Chondrocyte (in vitro differentiated cells): ENCODE measurements around the gene TCERG1L. TPM values are rescaled to one million over a fixed set of nuclear protein-coding genes. Genes with fewer than 3 reads are reported as not detected.

Experiments used
- DNase-seq: peaks from one replicate; pipeline ENCODE4 v3.0.0; 2021; ENCODE audit warnings: mixed read lengths, low spot score
- H3K27ac Mint-ChIP-seq: one replicate; pipeline ENCODE4 v1.8.0; 2021; ENCODE audit warnings: mild to moderate bottlenecking, moderate library complexity, mixed read lengths; ENCODE audit not compliant: unreplicated experiment
- H3K27me3 Mint-ChIP-seq: 2 replicates; pipeline ENCODE4 v1.8.0; 2021; ENCODE audit warnings: low read depth, mixed read lengths
- H3K36me3 Mint-ChIP-seq: 2 replicates; pipeline ENCODE4 v1.8.0; 2021; ENCODE audit warnings: low read depth, mixed read lengths
- H3K4me1 Mint-ChIP-seq: 2 replicates; pipeline ENCODE4 v1.8.0; 2021; ENCODE audit warnings: low read depth, mild to moderate bottlenecking, mixed read lengths
- H3K4me3 Mint-ChIP-seq: one replicate; pipeline ENCODE4 v1.8.0; 2021; ENCODE audit warnings: mild to moderate bottlenecking, moderate library complexity, mixed read lengths; ENCODE audit not compliant: unreplicated experiment
- H3K9me3 Mint-ChIP-seq: 2 replicates; pipeline ENCODE4 v1.8.0; 2021; ENCODE audit warnings: low read depth, mixed read lengths
- total RNA-seq: library from RNA; stranded (reverse); gene quantifications from 3 replicates; pipeline ENCODE4 v1.2.1, GENCODE V29; 2021
- TF ChIP-seq, protein P1 (sequence below): fragments of 200-600 bp; sonication (generic); IDR thresholded peaks from 2 replicates; pipeline ENCODE4 v1.5.0; 2021; ENCODE audit warnings: antibody characterized with exemption, mild to moderate bottlenecking, moderate library complexity

TCERG1L gene
- total RNA-seq, 1 donor from 2014 or later: not detected

DNA sequence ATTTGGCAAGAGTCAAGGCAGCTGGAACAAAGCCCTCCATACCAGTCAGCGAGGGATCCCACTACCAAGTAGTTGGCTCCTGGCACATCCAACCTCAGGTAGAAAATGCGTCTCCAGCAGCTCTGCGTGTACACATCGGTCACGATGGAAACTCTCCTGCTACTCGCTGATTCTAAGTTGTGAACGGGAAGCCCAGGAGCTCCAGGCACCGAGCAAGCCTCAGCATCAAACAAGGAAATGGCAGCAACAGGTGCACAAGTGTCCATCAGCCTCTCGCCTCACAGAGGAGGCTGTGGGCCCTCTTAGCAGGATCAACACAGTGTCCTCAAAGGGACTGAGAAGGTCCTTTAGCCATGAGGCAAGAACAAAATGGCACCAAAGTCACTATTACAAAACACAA, 127.0 kb downstream of the TCERG1L start:
- TF ChIP-seq, protein P1, sequence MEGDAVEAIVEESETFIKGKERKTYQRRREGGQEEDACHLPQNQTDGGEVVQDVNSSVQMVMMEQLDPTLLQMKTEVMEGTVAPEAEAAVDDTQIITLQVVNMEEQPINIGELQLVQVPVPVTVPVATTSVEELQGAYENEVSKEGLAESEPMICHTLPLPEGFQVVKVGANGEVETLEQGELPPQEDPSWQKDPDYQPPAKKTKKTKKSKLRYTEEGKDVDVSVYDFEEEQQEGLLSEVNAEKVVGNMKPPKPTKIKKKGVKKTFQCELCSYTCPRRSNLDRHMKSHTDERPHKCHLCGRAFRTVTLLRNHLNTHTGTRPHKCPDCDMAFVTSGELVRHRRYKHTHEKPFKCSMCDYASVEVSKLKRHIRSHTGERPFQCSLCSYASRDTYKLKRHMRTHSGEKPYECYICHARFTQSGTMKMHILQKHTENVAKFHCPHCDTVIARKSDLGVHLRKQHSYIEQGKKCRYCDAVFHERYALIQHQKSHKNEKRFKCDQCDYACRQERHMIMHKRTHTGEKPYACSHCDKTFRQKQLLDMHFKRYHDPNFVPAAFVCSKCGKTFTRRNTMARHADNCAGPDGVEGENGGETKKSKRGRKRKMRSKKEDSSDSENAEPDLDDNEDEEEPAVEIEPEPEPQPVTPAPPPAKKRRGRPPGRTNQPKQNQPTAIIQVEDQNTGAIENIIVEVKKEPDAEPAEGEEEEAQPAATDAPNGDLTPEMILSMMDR: no peak
- Mint-ChIP-seq H3K27ac (no peak overlapping the region), H3K9me3 (peaks cover 41% of the 10 kb centered on the region), H3K4me3 (no peak overlapping the region), H3K4me1 (no peaks in the 10 kb centered on the region), H3K36me3 (no peaks in the 10 kb centered on the region), H3K27me3 (no peaks in the 10 kb centered on the region)
- DNase-seq: no peak

DNA sequence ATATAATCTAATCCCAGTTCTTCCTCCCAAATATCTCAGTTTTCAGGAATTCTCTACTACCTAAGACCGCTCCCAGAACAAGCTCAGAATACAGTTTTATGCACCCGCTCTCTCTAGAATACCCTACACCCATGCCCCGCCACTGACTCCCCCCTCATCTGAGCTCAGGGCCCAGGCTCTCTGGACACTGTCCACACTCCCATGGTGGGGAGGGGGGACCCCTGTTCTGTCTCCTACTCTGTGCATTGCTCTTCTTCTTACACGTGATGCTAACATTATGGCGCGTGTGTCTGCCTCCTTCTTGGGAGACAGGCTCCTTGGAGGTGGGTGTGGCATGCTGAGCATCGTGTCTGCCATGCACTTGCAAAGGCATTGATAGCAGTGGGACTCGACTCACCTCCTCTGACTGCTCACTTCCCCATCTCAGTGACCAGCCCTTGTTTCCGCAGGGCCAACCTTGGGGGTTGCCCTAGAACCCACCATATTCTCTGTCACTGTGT, 127.9 kb downstream of the TCERG1L start:
- no peak for DNase-seq
- Mint-ChIP-seq H3K27ac (no peak overlapping the region), H3K9me3 (peaks cover 38% of the 10 kb centered on the region), H3K27me3 (no peaks in the 10 kb centered on the region), H3K4me1 (no peaks in the 10 kb centered on the region), H3K36me3 (no peaks in the 10 kb centered on the region), H3K4me3 (no peak overlapping the region)
- TF ChIP-seq, protein P1: no peak

DNA sequence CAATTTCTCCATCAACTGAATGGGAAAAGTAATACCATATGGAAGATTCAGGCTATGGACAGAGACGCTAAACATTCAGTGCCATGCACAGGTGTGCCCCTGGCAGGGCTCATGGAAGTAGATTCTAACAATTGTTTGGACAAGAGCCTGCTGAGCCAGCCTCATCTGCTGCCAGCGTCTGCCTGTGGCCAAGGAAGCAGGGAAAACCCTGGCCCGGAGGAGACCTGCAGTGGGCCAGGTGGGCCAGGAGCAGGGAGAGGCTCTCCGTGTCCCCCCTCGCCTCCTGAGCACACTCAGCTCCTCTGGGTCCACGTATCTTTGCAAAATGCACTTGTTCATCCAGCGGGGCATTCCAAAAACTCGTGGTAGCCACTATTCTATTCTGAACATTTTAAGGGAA, 130.1 kb downstream of the TCERG1L start:
- no peaks in the 10 kb centered on the region for H3K27me3 Mint-ChIP-seq
- H3K36me3 Mint-ChIP-seq: no peaks in the 10 kb centered on the region
- H3K9me3 Mint-ChIP-seq: peaks cover 37% of the 10 kb centered on the region
- H3K27ac Mint-ChIP-seq: no peak overlapping the region
- no peak overlapping the region for H3K4me3 Mint-ChIP-seq
- TF ChIP-seq, protein P1: no peak
- H3K4me1 Mint-ChIP-seq: no peaks in the 10 kb centered on the region
- DNase-seq: no peak

DNA sequence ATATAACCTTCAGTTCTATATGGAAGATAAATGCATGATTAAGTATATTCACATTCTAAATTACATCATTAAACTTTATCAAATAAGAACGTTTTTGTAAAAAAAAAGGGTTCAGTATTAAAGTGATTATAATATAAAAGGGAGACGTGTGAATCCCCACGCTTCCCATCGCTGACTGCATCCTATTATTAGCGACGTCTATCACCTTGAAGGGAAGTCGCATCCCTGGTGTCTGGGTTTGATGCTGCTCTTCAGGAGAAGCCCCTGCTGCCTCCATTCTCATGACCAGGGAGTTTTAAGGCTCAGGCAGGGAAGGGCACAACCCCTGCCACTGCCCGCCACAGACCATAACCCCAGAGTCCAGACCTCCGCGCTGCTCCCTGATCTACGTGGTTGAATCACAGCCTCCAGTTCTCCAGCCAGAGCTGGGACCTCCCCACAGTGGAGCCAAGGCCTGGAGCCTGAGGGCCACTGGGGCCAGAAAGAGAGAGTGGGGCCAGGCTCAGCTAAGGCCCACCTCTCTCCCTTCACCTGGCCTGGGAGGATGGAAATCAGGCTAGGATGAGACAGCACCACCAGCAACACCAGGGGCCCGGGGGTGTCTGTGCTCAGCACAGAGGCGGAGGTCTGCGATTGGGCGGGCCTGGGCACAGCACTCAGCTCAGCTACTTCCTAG, 130.6 kb downstream of the TCERG1L start:
- no peaks in the 10 kb centered on the region for H3K4me1 Mint-ChIP-seq
- no peaks in the 10 kb centered on the region for H3K27me3 Mint-ChIP-seq
- TF ChIP-seq, protein P1: no peak
- DNase-seq: no peak
- H3K4me3 Mint-ChIP-seq: no peak overlapping the region
- peaks cover 32% of the 10 kb centered on the region for H3K9me3 Mint-ChIP-seq
- no peak overlapping the region for H3K27ac Mint-ChIP-seq
- no peaks in the 10 kb centered on the region for H3K36me3 Mint-ChIP-seq

DNA sequence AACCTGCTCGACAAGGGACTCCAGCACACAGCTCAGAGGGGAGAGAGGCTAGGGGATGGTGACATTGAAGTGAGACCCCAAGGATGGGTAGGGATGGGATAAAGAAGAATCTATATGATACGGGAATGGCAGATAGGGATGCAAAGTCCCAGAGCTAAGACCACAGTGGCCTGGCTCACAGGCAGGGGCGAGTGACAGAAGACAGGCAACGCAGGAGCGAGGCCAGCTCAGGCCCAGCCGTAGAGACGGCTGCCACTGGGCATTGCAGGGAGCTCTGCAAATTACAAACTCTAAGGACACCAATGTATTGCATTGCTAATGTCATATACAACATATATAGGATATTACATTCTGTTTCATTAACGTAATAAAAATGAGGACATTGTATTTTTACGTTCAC, 131.4 kb downstream of the TCERG1L start:
- TF ChIP-seq, protein P1: no peak
- Mint-ChIP-seq H3K9me3 (peaks cover 29% of the 10 kb centered on the region), H3K27me3 (no peaks in the 10 kb centered on the region), H3K27ac (no peak overlapping the region), H3K36me3 (no peaks in the 10 kb centered on the region), H3K4me1 (no peaks in the 10 kb centered on the region), H3K4me3 (no peak overlapping the region)
- DNase-seq: no peak
